GM18861 (cell line): ENCODE measurements around the gene CHD3.

ENCODE experiments used
- ATAC-seq: cut with Tn5 transposase; IDR thresholded peaks from one replicate; pipeline ENCODE4 v1.9.1; 2021; ENCODE audit not compliant: unreplicated experiment

CHD3 gene

DNA sequence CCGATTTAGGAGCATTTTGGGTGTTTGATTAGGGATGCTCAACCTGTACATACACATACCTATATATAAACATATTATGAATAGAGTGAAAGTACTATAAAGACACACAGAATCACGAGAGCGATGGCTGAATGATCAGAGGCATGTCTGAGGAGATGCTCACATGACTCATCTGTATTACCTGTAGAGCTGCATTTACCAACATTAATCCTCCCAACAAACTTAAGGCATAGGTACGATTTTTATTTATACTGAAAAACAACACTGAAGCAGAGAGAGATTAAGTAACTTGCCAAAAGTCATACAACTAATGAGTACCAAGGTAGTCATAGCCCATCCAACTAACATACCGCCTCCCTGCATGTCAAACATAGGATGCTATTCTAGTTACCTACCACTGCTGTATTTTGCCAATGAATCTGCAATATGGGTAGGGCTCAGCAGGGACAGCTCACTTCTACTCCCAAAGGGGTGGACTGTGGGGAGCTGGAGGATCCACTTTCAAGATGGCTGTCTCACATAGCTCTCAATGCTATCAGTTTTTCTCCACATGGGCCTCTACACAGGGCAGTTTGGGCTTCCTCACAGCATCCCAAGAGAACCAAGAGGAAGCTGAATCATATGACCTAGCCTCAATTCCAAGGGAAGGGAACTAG lies 23.5 kb upstream of the CHD3 start:
- ATAC-seq: no peak

DNA sequence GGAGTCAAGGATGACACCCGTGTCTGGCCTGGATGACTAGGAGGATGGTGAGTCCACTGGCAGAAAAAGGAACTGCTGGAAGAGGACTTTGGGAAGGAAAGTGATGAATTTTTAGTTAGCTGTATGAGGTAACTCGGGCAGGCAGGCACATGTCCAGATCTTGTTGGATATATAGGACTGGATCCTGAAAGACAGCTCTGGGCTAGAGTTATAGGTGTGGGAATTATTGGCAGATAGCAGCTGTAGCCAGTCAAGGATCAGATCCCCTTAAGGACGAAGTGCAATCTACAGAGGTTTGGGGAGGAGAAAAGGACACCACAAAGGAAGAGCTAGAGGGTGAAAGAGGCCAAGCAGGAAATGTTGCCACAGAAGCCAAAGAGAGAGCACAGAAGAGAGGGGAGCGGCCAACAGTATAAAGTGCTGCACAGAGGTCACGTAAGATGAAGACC lies 20.7 kb upstream of the CHD3 start:
- ATAC-seq: no peak

DNA sequence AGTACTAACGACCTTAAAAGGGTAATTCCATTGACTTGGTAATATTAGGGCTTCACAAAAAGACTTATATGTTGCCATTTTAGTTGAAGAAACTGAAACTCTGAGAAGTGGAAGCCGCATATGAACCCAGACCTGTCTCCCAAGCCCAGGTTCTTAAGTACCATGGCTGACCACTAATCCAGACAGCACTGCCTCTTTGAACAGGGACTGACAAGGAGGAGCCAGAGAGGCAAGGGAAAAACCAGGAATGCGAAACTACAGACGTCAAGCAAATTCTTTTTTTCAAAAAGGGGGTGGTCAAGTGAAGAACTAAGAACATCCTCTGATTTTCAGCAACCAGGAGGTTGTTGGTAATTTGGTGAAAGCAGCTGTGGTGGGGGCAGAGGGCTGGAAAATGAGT lies 15.5 kb upstream of the CHD3 start:
- ATAC-seq: no peak

- ATAC-seq: no peak
Measured at GRCh38 chr17:7875804-7876370, 12.7 kb upstream of the CHD3 start.

GRCh38 chr17:7878234-7878633 lies 10.4 kb upstream of the CHD3 start:
- ATAC-seq: no peak

DNA sequence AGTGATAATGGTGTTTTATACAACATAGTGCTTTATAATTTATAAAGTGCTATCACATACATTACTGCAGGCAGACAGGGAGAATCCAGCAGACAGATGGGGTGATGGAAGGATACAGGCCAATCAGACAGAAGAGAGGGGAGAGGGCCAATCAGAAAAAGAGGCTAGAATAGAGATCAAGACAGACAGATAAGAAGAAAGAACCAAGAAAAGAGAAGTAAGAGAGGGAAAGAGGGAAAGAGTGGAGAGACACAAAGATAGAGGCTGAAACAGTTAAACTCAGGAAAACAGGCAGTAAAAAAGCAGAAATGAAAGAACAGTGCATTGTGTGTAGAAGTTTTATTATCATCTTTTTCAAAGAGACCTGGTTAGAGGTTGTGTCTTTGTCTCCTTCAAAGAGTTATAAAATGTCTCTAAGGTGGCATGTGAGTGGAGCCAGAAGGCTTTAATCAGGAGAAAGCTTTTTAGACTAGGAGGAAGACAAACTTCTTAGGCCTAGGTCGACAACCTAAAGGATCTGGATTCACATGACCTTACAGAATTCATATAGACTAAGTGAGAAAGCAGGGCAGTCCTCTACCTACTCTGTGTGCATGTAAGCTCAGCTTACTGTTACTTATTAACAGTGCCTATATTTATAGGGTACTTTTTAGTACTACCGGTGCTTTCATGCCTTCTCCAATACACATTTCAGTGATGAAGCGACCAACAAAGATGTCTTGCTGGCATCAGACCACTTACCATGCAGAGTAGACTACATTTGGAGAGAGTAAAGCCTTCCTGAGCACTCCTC lies 8.3 kb upstream of the CHD3 start:
- ATAC-seq: peak; percentile 43

DNA sequence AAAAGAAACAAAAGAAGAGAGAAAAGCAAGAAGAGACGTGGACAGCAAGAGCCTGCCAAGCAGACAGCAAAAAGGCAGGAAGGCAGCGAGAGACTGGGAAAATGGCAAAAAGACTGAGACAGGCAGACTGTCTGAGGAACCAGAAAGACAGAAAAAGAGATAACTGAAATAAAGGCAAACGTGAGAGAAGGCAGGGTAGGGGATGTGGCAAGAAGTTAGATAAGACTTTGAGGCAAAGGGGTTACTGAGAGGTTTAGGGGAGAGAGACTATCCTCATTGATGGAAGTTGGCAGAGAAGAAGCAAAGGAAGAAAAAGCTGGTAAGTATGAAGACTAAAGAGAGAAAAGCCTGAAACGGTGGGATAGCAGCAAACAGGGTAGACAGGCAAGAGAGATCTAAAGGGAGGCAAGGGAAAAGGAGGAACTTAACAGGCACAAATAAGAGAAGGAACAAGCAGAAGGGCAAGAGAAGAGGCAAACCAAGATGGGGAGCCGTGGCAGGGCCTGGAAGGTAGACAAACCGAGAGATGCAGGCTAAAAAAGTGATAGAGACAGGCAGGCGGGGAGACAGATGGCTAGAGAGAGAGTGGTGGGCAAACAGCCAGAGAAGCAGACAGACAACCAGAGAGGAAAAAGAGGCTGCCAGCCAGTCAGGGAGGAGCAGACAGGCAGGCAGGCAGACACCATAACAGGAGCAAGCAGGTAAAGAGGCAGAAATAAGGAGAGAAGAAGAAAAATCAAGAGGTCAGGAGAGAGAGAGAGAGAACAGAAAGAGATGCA lies 7.1 kb upstream of the CHD3 start:
- no peak for ATAC-seq

DNA sequence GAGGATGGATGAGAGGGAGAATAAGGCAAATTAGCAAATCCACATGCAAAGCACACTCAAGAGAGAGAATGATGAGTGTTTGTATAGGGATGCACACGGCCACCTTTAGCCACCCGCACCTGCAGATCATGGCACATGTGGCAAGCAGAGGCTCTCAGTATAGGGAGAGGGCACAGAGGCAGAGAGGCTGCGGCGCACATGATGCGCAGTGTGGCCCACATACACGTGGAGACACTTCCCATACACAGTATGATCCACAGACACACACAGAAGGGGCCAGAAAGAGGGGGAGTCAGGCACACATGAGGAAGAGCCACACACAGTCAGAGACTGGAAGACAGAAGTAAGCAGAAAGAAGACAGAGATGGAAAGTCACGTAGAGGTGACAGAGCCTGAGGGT lies 6.5 kb upstream of the CHD3 start:
- ATAC-seq: no peak

DNA sequence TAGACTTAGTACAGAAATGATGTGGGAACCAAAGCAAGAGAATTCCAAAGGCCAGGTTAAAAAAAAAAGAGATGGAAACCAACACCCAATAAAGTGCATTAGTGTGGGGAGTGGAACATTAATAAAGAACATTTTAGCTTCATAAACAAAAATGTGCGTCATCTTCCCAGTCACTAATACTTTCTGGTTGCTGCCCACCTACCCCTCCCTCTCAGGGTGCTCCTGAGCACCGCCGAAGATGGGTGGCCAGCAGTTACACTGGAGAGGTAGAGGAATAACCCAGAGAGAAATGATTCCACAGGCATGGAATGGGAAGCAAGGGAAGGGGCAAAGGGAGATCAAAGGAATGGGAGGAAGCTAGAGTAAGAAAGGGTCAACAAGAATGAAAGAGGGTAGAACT lies 6.0 kb upstream of the CHD3 start:
- ATAC-seq: no peak

DNA sequence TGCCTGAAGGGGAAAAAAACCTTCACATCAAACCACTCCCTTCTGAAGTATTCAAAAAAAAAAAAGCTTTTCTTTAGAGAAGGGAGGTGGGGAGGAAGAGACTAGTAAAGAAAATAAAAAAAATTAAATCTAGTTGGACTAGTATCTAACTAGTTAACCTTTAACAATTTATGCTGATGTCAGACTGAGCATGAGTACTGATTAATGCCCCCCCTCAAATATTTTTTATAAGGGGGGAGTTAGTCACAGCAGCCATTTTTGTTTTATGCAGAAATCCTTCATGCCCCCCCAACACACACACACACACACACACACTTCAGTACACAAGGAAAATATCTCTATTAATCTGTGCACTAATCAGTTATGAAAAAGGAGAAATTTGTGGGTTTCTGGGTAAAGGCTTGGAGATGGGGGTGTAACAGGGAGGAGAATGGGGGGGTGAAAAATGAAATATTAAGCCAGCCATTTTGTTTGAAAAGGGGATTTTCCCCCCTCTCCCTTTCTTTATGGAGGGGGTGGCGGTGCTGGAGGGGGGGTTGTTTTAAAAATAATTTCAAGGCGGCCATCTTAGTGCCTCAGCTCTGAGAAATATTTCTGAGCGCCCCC lies 4.7 kb upstream of the CHD3 start:
- ATAC-seq: no peak

DNA sequence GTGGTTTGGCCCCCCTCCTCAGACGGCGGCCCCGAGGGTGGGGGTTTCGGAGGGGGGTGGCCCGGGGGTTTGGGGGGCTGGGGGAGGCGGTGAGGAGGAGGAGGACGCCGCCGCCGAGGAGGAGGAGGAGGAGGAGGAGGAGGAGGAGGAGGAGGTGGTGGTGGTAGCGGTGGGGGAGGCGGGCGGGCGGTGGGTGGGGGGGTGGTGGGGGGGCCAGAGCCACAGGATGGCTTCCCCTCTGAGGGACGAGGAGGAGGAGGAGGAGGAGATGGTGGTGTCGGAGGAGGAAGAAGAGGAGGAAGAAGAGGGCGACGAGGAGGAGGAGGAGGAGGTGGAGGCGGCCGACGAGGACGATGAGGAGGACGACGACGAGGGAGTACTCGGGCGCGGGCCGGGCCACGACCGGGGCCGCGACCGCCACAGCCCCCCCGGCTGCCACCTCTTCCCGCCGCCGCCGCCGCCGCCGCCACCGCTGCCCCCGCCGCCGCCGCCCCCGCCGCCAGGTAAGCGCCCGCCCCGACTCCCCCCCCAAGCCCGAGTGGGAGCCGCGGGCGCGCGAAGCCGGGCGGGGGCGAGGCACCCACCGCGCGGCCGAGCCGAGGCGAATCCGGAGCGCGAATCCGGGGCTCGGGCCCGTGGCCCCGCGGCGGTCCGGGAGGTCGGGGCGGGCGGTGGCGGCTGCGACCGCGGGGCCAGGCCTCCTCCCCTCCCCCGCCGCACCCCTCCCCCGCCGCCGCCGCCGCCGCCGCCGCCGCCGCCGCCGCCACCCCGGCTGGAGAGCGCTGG lies 3.8 kb upstream of the CHD3 start:
- no peak for ATAC-seq

- no peak for ATAC-seq
Measured at GRCh38 chr17:7885367-7886226, 3.0 kb upstream of the CHD3 start.

- no peak for ATAC-seq
Measured at GRCh38 chr17:7886227-7887037, 2.2 kb upstream of the CHD3 start.

DNA sequence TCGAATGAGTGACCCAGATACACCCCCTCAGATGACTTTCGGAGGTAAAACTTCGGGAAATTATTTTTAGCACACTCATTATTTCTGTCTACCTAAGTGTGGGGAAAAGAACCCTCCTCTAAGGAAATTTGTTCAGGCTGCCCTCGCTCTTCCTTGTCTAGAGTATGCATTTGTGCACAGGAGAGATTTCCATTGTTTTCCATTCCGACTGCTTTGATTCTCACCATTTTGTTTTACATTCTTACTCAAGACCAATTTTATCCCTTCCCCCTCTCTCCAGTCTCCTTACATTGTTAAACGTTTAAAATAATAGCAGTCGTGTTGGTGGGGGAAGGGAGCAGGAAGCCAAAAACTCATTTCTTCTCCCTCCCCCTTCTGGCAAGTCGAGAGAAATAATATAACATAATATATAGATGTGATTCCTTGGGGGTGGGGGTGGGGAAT lies 1.5 kb upstream of the CHD3 start:
- no peak for ATAC-seq

DNA sequence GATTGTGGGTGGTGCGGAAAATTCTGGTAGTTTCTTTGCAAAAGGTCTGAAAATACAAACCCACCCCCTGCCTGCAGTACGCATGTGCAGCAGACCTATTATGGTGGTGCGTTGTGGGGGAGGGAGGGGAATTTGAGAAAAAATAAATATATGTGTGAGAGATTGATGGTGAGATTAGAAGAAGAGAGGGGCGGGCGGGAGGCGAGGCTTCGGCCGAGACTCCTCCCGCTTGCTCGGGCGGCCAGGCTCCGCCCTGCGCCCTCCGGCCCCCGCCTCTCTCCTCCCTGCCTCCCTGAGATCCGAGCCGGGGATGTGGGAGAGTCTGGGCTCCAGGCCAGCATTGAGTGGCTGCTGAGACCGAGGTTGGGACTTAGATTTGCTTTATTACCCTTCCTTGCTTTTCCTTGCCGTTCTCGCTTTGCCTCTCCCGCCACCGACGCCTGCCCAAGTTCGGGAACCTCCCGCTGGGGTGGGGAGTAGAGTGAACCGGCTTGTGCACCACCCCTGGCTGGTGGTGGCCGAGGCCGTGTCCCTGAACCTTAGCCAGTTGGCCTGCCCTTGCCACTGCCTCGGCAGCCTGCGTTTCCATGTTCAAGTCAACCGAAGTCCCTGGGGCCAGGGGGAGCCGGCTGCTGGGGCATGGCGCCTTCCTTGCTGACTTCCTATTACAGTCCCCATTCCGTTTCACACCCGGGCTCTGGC lies 956 bp upstream of the CHD3 start:
- no peak for ATAC-seq

- no peak for ATAC-seq
Measured at GRCh38 chr17:7889166-7889955, 772 bp downstream of the CHD3 start.
